ENCODE results near the gene TMEM272.

Gene TMEM272

DNA sequence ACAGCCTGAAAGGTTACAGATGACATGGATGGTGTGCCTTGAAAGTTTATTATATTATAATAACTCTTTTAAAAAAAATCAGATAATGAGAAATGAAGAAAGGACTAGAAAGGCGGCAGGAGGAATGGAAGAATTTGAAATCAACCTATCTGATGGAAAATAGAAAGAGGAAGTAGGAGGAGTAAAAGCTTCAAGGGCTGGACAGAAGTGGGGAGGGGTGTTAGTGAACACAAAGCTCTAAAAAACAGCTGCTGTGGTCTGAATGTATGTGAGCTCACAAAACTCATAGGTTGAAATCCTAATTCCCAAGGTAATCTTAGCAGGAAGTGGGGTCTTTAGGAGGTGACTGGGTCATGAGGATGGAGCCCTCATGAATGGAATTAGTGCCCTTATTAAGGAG lies 36.3 kb upstream of the TMEM272 start:
- H3K4me3 ChIP-seq (ENCODE audit: low read length) = no peak overlapping the region
- TF ChIP-seq, protein P1, sequence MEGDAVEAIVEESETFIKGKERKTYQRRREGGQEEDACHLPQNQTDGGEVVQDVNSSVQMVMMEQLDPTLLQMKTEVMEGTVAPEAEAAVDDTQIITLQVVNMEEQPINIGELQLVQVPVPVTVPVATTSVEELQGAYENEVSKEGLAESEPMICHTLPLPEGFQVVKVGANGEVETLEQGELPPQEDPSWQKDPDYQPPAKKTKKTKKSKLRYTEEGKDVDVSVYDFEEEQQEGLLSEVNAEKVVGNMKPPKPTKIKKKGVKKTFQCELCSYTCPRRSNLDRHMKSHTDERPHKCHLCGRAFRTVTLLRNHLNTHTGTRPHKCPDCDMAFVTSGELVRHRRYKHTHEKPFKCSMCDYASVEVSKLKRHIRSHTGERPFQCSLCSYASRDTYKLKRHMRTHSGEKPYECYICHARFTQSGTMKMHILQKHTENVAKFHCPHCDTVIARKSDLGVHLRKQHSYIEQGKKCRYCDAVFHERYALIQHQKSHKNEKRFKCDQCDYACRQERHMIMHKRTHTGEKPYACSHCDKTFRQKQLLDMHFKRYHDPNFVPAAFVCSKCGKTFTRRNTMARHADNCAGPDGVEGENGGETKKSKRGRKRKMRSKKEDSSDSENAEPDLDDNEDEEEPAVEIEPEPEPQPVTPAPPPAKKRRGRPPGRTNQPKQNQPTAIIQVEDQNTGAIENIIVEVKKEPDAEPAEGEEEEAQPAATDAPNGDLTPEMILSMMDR (conservative IDR thresholded peaks at IDR 0.05; ENCODE audit: low read depth, low read length) = no peak
- DNase-seq (ENCODE audit: low read depth) = no peak

DNA sequence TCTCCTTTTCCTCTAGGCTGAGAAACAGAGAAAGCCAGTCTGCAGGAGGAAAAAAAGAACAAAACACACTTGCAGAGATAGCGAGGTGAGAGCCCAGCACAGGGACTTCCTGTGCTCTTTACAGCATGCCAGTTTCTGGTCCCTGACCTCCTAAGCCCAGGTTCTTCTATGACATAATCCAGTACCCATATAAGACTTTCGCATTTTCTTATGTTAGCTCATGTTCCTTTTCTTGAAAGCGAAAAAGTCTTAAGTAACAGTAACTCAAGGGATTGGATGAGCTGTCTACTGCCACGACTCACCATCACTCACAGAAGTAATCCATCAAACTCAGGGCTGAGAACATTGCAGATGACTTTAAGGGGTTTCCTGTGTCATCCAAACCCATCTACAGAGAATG lies 34.2 kb upstream of the TMEM272 start:
- DNase-seq (ENCODE audit: low read depth) = no peak
- TF ChIP-seq, protein P1 (conservative IDR thresholded peaks at IDR 0.05; ENCODE audit: low read depth, low read length) = no peak
- H3K4me3 ChIP-seq (ENCODE audit: low read length) = no peak overlapping the region

DNA sequence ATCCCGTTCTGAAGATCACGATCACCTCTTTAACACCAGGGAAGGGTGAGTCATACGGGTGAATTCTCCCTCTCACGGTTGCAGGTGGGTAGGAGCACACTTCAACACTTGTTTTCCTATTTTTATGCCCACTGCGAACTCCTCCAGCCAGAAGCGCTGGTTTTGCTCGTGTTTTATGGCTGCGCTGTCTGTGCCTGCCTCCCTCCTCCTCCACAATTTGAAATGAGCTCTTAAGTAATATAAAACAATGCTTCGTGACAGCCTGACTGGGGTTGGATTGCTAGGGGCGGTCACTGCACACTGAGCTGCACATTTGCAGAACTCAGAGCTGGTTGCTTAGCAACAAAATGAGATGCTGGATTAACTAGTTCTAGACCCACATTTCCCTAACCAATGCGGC lies 29.7 kb upstream of the TMEM272 start:
- TF ChIP-seq, protein P1 (conservative IDR thresholded peaks at IDR 0.05; ENCODE audit: low read depth, low read length) = no peak
- DNase-seq (ENCODE audit: low read depth) = no peak
- no peak overlapping the region for H3K4me3 ChIP-seq (ENCODE audit: low read length)

DNA sequence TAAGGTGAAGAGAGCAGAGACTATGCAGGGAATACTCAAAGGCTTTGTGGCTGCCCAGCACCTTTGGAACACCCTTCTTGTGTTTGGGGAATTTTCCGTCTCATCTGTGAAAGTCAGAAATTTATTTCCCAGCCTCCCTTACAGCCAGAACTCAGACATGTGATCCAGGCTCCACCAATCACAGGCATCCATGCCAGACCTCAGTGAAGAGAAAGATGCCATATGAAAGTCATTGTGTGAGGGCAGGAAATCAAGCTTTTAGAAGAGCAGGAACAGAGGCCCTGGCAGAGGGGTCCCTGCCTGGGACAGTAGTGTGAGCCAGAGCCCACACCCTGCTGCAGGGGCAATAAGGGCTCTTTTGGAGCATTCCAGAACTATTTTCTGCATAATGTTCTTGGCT lies 28.9 kb upstream of the TMEM272 start:
- H3K4me3 ChIP-seq (ENCODE audit: low read length) = no peak overlapping the region
- DNase-seq (ENCODE audit: low read depth) = no peak
- TF ChIP-seq, protein P1 (conservative IDR thresholded peaks at IDR 0.05; ENCODE audit: low read depth, low read length) = no peak

DNA sequence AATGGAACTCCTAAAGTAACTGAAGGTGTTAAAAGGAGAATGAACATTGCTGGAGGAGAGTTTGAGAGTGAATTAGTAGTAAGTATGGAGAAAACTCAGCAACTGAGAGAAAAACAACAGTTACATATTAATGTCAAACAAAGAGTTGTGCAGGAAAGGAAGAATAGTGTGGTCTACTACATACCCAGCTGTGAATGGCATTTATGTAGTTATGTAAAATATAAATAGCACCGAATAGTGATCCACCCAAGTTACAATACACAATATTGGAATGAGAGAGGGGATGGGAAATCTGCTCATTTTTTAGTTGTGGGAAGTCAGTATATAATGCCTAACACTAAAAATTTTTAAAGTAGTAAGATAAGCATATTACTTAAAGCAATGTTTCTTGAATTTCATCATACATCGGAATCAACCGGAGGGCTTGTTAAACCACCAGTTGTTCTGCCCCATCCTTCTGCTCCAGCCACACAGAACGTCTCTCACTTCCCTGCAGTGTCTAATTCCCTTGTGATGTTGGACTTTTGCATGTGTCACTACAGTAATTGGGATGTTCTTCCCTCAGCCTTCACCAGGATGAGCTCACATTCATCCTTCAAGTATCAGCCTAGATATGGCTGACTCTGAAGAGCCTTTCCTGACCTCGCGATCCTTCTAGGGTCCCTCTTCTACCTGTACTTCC lies 28.3 kb upstream of the TMEM272 start:
- TF ChIP-seq, protein P1 (conservative IDR thresholded peaks at IDR 0.05; ENCODE audit: low read depth, low read length) = no peak
- DNase-seq (ENCODE audit: low read depth) = no peak
- H3K4me3 ChIP-seq (ENCODE audit: low read length) = no peak overlapping the region

DNA sequence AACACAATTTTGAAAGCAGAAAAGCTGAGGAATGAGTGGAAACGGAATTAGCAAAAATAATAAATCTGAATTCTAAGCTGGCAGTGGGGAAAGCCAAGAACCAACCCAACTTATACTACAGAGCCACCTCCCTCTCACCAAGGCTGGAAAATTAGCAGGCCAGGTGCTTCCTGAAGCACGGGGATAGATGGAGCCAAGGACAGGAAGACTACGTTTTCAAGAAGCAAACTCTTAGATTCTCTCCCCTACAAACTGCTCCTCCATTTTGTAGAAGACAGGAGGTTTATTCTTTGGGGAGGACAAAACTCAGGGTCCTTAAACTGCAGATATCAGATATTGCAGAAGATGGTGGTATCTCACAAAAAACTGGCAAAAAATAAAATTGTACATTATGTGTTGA lies 25.6 kb upstream of the TMEM272 start:
- no peak overlapping the region for H3K4me3 ChIP-seq (ENCODE audit: low read length)
- no peak for DNase-seq (ENCODE audit: low read depth)
- TF ChIP-seq, protein P1 (conservative IDR thresholded peaks at IDR 0.05; ENCODE audit: low read depth, low read length) = no peak

DNA sequence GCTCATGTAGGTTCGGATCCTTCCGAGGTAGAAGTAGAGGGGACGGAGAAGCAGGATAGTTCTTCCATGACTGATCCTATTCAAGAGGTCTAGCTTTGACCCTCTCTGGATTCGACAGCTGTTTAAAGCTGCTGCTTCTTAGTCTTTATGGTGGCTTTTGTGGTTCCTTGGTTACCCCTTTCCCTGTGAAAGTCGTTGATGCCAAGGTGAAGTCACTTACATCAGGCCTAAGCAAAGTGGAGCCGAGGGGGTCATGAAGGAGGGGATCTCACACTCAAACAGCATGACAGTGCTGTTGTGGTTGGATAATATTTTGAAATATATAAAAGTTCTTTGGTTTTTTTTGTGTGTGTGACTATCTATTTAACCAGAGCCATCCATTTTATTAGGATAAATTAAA lies 24.9 kb upstream of the TMEM272 start:
- no peak for DNase-seq (ENCODE audit: low read depth)
- TF ChIP-seq, protein P1 (conservative IDR thresholded peaks at IDR 0.05; ENCODE audit: low read depth, low read length) = no peak
- no peak overlapping the region for H3K4me3 ChIP-seq (ENCODE audit: low read length)

Data from retinal pigment epithelial cell (primary cell).